ENCODE data around the gene SH3GLB1. TPM values are rescaled to one million over a fixed set of nuclear protein-coding genes. Genes with fewer than 3 reads are reported as not detected.

Gene SH3GLB1
- total RNA-seq, 1 experiment from 2014 or later: 42.4 TPM

GRCh38 chr1:86706018-86706635 lies 1.8 kb downstream of the SH3GLB1 start:
- CTCF ChIA-PET: interaction anchor here (1.0 to 3.2 kb wide), 3 partner anchors 9 to 44 kb away, joined by 3 to 45 read pairs (median 4); no protein-coding TSS in a partner anchor
- no peaks in the 10 kb centered on the region for H3K27me3 ChIP-seq (ENCODE audit: insufficient read depth, low read length)
- peak overlapping the region; percentile 84 for H3K4me2 ChIP-seq (ENCODE audit: low read length)
- H3K4me1 ChIP-seq (ENCODE audit: control insufficient read depth in 1 of 2, insufficient read depth in 2 of 2, low read length in 2 of 2): peaks cover 0 to 14% of the 10 kb centered on the region in 2 experiments; a peak in 2 of 4 replicates
- BruUV-seq (replicated peaks): no TSS peak
- ATAC-seq (no peak), DNase-seq (ENCODE audit: low read depth, low spot score) (no peak)
- no peaks in the 10 kb centered on the region for H3K9me2 ChIP-seq (ENCODE audit: insufficient read depth)
- POLR2A ChIA-PET: no interaction called here
- TF ChIP-seq, protein P1, sequence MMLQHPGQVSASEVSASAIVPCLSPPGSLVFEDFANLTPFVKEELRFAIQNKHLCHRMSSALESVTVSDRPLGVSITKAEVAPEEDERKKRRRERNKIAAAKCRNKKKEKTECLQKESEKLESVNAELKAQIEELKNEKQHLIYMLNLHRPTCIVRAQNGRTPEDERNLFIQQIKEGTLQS (IDR thresholded peaks at IDR 0.05): no peak
- TF ChIP-seq SRF (IDR thresholded peaks at IDR 0.05; ENCODE audit: low read depth): no peak
- TF ChIP-seq EGR1 (IDR thresholded peaks at IDR 0.05; ENCODE audit: low read depth): no peak
- TF ChIP-seq, protein P2, sequence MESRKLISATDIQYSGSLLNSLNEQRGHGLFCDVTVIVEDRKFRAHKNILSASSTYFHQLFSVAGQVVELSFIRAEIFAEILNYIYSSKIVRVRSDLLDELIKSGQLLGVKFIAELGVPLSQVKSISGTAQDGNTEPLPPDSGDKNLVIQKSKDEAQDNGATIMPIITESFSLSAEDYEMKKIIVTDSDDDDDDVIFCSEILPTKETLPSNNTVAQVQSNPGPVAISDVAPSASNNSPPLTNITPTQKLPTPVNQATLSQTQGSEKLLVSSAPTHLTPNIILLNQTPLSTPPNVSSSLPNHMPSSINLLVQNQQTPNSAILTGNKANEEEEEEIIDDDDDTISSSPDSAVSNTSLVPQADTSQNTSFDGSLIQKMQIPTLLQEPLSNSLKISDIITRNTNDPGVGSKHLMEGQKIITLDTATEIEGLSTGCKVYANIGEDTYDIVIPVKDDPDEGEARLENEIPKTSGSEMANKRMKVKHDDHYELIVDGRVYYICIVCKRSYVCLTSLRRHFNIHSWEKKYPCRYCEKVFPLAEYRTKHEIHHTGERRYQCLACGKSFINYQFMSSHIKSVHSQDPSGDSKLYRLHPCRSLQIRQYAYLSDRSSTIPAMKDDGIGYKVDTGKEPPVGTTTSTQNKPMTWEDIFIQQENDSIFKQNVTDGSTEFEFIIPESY (IDR thresholded peaks at IDR 0.05; ENCODE audit: extremely low read depth, insufficient replicate concordance, low read length): no peak
- TF ChIP-seq JUND (IDR thresholded peaks at IDR 0.05): no peak
- TF ChIP-seq ZNF274 (IDR thresholded peaks at IDR 0.05; ENCODE audit: low read depth, low read length): no peak
- no peak for TF ChIP-seq CTCF (IDR thresholded peaks at IDR 0.05 in 2 of 3, conservative IDR thresholded peaks at IDR 0.05 in 1 of 3; ENCODE audit: borderline replicate concordance in 1 of 3, insufficient read depth in 1 of 3, low read depth in 2 of 3, low read length in 2 of 3)
- no peak for TF ChIP-seq POLR2A (IDR thresholded peaks at IDR 0.05; ENCODE audit: borderline replicate concordance, extremely low read depth, insufficient read depth, insufficient read length)
- TF ChIP-seq SIN3A (IDR thresholded peaks at IDR 0.05; ENCODE audit: low read depth): no peak
- no peak for TF ChIP-seq TCF7L2 (IDR thresholded peaks at IDR 0.05; ENCODE audit: borderline replicate concordance, extremely low read depth, insufficient read depth, insufficient read length)
- TF ChIP-seq, protein P3, sequence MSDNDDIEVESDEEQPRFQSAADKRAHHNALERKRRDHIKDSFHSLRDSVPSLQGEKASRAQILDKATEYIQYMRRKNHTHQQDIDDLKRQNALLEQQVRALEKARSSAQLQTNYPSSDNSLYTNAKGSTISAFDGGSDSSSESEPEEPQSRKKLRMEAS (IDR thresholded peaks at IDR 0.05): no peak
- TF ChIP-seq POLR2AphosphoS5 (IDR thresholded peaks at IDR 0.05; ENCODE audit: low read depth, low read length): no peak
- no peak for TF ChIP-seq CBX3 (IDR thresholded peaks at IDR 0.05; ENCODE audit: low read depth)
- no peak for TF ChIP-seq ELF1 (IDR thresholded peaks at IDR 0.05; ENCODE audit: borderline replicate concordance, low read depth)
- no peak for TF ChIP-seq ZFX (IDR thresholded peaks at IDR 0.05)
- intact Hi-C loops (cut with micrococcal nuclease): no loop called here
- RAD21 ChIA-PET (ENCODE audit: low non-redundant PET in 1 of 2, low total read pairs in 2 of 2, uncharacterized antibody in 2 of 2, unreplicated experiment in 2 of 2): no interaction called here
- H2AFZ ChIP-seq (ENCODE audit: low read depth, low read length, poor library complexity, severe bottlenecking): no peak overlapping the region
- H3K27ac ChIP-seq (ENCODE audit: low read depth, low read length): peak overlapping the region; percentile 94; the same call in 1 of the 2 replicates
- no peaks in the 10 kb centered on the region for H3K9me3 ChIP-seq (ENCODE audit: control insufficient read depth in 1 of 2, insufficient read depth in 1 of 2, low read depth in 1 of 2, low read length in 2 of 2)
- no peaks in the 10 kb centered on the region for H4K20me1 ChIP-seq (ENCODE audit: insufficient read depth)
- no peaks in the 10 kb centered on the region for H3K36me3 ChIP-seq (ENCODE audit: control insufficient read depth in 1 of 2, insufficient read depth in 2 of 2, low read length in 2 of 2)
- H3K9ac ChIP-seq (ENCODE audit: low read length): peak overlapping the region; percentile 77
- peak overlapping the region; percentile 64 to 85 for H3K4me3 ChIP-seq (replicated peaks in 1 of 2; ENCODE audit: low read depth in 1 of 2, low read length in 2 of 2)
- peaks cover 60% of the 10 kb centered on the region for H3K79me2 ChIP-seq (ENCODE audit: insufficient read depth, low read length)
